B cell (primary cell): ENCODE results near the gene AURKA. TPM values are rescaled to one million over a fixed set of nuclear protein-coding genes. Genes with fewer than 3 reads are reported as not detected.

Experiments
- ATAC-seq: fragments of 200-7000 bp; cut with Tn5 transposase; one replicate; pipeline ENCODE4 v1.10.0; 2021; ENCODE audit warnings: low read depth, mild to moderate bottlenecking, moderate number of reproducible peaks, moderate library complexity
- CTCF ChIA-PET: fragments of 350-600 bp; sonication (Branson Sonifier 250); formaldehyde crosslinking; loops from one replicate; lab custom pipeline; 2021; ENCODE audit warnings: antibody characterized with exemption, inconsistent platforms; lab: Charles Lee
- POLR2A ChIA-PET: fragments of 350-600 bp; sonication (Branson Sonifier 250); formaldehyde crosslinking; loops from one replicate; lab custom pipeline; 2021; ENCODE audit warnings: antibody characterized with exemption; lab: Charles Lee
- DNase-seq: peaks from one replicate; pipeline ENCODE4 v3.0.0; 2013
- H2AFZ ChIP-seq: 2 replicates; pipeline ENCODE4 v1.6.1; 2012; ENCODE audit warnings: mild to moderate bottlenecking, low read depth, low read length; ENCODE audit not compliant: insufficient read depth, poor library complexity, severe bottlenecking
- H3K27ac ChIP-seq, 2 donors: 1 replicate in 1 of 2; 2 replicates in 1 of 2; pipeline ENCODE4 v1.5.1; 2012 to 2013; ENCODE audit warnings: low read length in 2 of 2, mild to moderate bottlenecking in 2 of 2, moderate library complexity in 1 of 2
- H3K27me3 ChIP-seq, 4 experiments: fragments of 200-600 bp in 1 of 4; sonication (generic) in 1 of 4; replicated peaks in 1 of 4; 1 replicate in 2 of 4; 2 replicates in 2 of 4; pipeline versions ENCODE4 v1.6.1 to v1.7.0; 2013 to 2016; ENCODE audit warnings: low read length in 3 of 4, mild to moderate bottlenecking in 2 of 4, mixed read lengths in 1 of 4, moderate library complexity in 1 of 4; ENCODE audit not compliant: insufficient read depth in 4 of 4, control insufficient read depth in 3 of 4; ENCODE audit errors: control extremely low read depth in 1 of 4
- H3K36me3 ChIP-seq, 2 experiments: replicated peaks in 1 of 2; 1 replicate in 1 of 2; 2 replicates in 1 of 2; pipeline versions ENCODE4 v1.6.1 to v1.7.1; 2013; ENCODE audit warnings: low read length in 1 of 2; ENCODE audit not compliant: insufficient read depth in 2 of 2, control insufficient read depth in 1 of 2; ENCODE audit errors: control extremely low read depth in 1 of 2, extremely low read depth in 1 of 2
- H3K4me1 ChIP-seq, 2 donors: fragments of 200-600 bp in 1 of 2; sonication (generic) in 1 of 2; 1 replicate in 1 of 2; 2 replicates in 1 of 2; pipeline versions ENCODE4 v1.5.1 to v1.6.1; 2013 to 2017; ENCODE audit warnings: low read length in 2 of 2; ENCODE audit not compliant: control insufficient read depth in 2 of 2, insufficient read depth in 2 of 2
- H3K4me2 ChIP-seq: replicated peaks from 2 replicates; pipeline ENCODE3; 2012; ENCODE audit warnings: mild to moderate bottlenecking, low read depth, low read length; ENCODE audit not compliant: poor library complexity, severe bottlenecking
- H3K4me3 ChIP-seq, 5 experiments: fragments of 200-600 bp in 1 of 5; sonication (generic) in 1 of 5; 1 replicate in 3 of 5; 2 replicates in 2 of 5; pipeline versions ENCODE4 v1.5.1 to v1.7.0; 2011 to 2016; ENCODE audit warnings: low read length in 4 of 5, mild to moderate bottlenecking in 4 of 5, low read depth in 2 of 5, control low read depth in 1 of 5, moderate library complexity in 1 of 5; ENCODE audit not compliant: insufficient read depth in 1 of 5; ENCODE audit errors: control extremely low read depth in 1 of 5, extremely low read depth in 1 of 5
- H3K79me2 ChIP-seq: fragments of 200-600 bp; sonication (generic); one replicate; pipeline ENCODE4 v1.6.0; 2016; ENCODE audit warnings: low read length; ENCODE audit not compliant: control insufficient read depth, insufficient read depth
- H3K9ac ChIP-seq: fragments of 200-600 bp; sonication (generic); 2 replicates; pipeline ENCODE4 v1.6.1; 2017; ENCODE audit warnings: mild to moderate bottlenecking, low read length, moderate library complexity
- H3K9me3 ChIP-seq, 3 donors: one replicate each; pipeline versions ENCODE4 v1.6.1 to v1.7.1; 2013; ENCODE audit warnings: low read length in 2 of 3; ENCODE audit not compliant: control insufficient read depth in 2 of 3, insufficient read depth in 1 of 3; ENCODE audit errors: control extremely low read depth in 1 of 3
- H4K20me1 ChIP-seq: 2 replicates; pipeline ENCODE4 v1.6.0; 2012; ENCODE audit warnings: mild to moderate bottlenecking, low read length; ENCODE audit not compliant: insufficient read depth, control insufficient read depth, poor library complexity, severe bottlenecking
- H3K27ac Mint-ChIP-seq: one replicate; pipeline ENCODE4 v1.8.0; 2021; ENCODE audit warnings: mixed read lengths
- H3K27me3 Mint-ChIP-seq: one replicate; pipeline ENCODE4 v1.8.0; 2021; ENCODE audit warnings: mixed read lengths
- H3K4me1 Mint-ChIP-seq: one replicate; pipeline ENCODE4 v1.8.0; 2021; ENCODE audit warnings: mixed read lengths
- H3K4me3 Mint-ChIP-seq: one replicate; pipeline ENCODE4 v1.8.0; 2021; ENCODE audit warnings: mixed read lengths
- H3K9me3 Mint-ChIP-seq: one replicate; pipeline ENCODE4 v1.8.0; 2022; ENCODE audit warnings: mixed read lengths; ENCODE audit not compliant: insufficient read depth
- CTCF ChIP-seq: fragments of 200-600 bp; IDR thresholded peaks from one replicate; pipeline ENCODE4 v1.8.0; 2022; ENCODE audit warnings: antibody characterized with exemption, mild to moderate bottlenecking
- EZH2 ChIP-seq: IDR thresholded peaks from 2 replicates; pipeline ENCODE4 v1.6.1; 2012; ENCODE audit warnings: borderline replicate concordance, low read depth, mild to moderate bottlenecking, moderate library complexity, low read length; ENCODE audit not compliant: insufficient read depth, poor library complexity, severe bottlenecking
- WGBS: methylation state at CpG from one replicate; pipeline ENCODE4 v1.1.5; 2013; ENCODE audit warnings: missing lambda C conversion rate; ENCODE audit not compliant: insufficient coverage; 5-methylcytosine and 5-hydroxymethylcytosine counted together
- intact Hi-C: fragments of 100-400 bp; cut with micrococcal nuclease; formaldehyde crosslinking; loops from one replicate; pipeline ENCODE4 v1.10.0; 2022
- polyA plus RNA-seq: library from polyadenylated mRNA; depleted of rRNA; stranded (reverse); fragments of >200 nt; gene quantifications from 2 replicates; pipeline ENCODE4 v1.2.3, GENCODE V29; 2012
- total RNA-seq, 2 donors: library from RNA; stranded (reverse); fragments of 120-200 nt in 1 of 2; gene quantifications; 1 replicate in 1 of 2; 2 replicates in 1 of 2; pipeline versions ENCODE4 v1.2.3 to v1.2.4, GENCODE V29; 2013 to 2022

The AURKA gene
- total and polyA plus RNA-seq, 2 donors (not counting 1 experiment from before 2014, with no cell fraction given): 0.86 to 3.9 TPM

GRCh38 chr20:56376331-56376730 is 15.7 kb downstream of the AURKA start:
- H3K36me3 ChIP-seq: peaks cover 2% of the 10 kb centered on the region in 2 experiments
- WGBS: 37% methylated on average over 2 of the region's 2 CpGs
- H3K27me3 ChIP-seq: no peaks in the 10 kb centered on the region
- ChIA-PET CTCF (no interaction called here), POLR2A (no interaction called here)
- Mint-ChIP-seq H3K4me1 (peaks cover 2% of the 10 kb centered on the region), H3K4me3 (no peak overlapping the region), H3K27me3 (no peaks in the 10 kb centered on the region), H3K9me3 (no peaks in the 10 kb centered on the region), H3K27ac (no peak overlapping the region)
- H3K9me3 ChIP-seq: no peaks in the 10 kb centered on the region
- no peak overlapping the region for H3K4me3 ChIP-seq
- ATAC-seq: no peak
- intact Hi-C loops: no loop called here
- no peak overlapping the region for H2AFZ ChIP-seq
- H4K20me1 ChIP-seq: no peaks in the 10 kb centered on the region
- no peaks in the 10 kb centered on the region for H3K79me2 ChIP-seq
- TF ChIP-seq EZH2: no peak
- no peak for TF ChIP-seq CTCF
- no peak overlapping the region for H3K9ac ChIP-seq
- H3K27ac ChIP-seq: no peak overlapping the region
- H3K4me2 ChIP-seq: no peak overlapping the region
- DNase-seq: no peak
- H3K4me1 ChIP-seq: no peaks in the 10 kb centered on the region

- ChIA-PET POLR2A (no interaction called here), CTCF (no interaction called here)
- Mint-ChIP-seq H3K4me3 (no peak overlapping the region), H3K9me3 (no peaks in the 10 kb centered on the region), H3K27ac (no peak overlapping the region), H3K27me3 (no peaks in the 10 kb centered on the region), H3K4me1 (peaks cover 2% of the 10 kb centered on the region)
- Histone ChIP-seq H3K27ac (no peak overlapping the region), H3K9ac (no peak overlapping the region), H3K27me3 (no peaks in the 10 kb centered on the region), H3K9me3 (no peaks in the 10 kb centered on the region), H4K20me1 (no peaks in the 10 kb centered on the region), H3K36me3 (peaks cover 5% of the 10 kb centered on the region in 2 experiments), H3K79me2 (no peaks in the 10 kb centered on the region), H2AFZ (no peak overlapping the region), H3K4me1 (no peaks in the 10 kb centered on the region), H3K4me2 (no peak overlapping the region), H3K4me3 (no peak overlapping the region)
- ATAC-seq: no peak
- no peak for TF ChIP-seq EZH2
- intact Hi-C loops: no loop called here
- no CpG with 5 or more reads among the region's 1 CpG for WGBS
- DNase-seq: no peak
Observed at GRCh38 chr20:56373942-56374341, 18.1 kb downstream of the AURKA start.
